Measurements from ENCODE around the gene SLA2.
"Not testable (repeated sequence)": the region's sequence is repeated elsewhere in the genome, so short reads cannot be mapped to it uniquely, and the experiment has no call there.

The SLA2 gene

DNA sequence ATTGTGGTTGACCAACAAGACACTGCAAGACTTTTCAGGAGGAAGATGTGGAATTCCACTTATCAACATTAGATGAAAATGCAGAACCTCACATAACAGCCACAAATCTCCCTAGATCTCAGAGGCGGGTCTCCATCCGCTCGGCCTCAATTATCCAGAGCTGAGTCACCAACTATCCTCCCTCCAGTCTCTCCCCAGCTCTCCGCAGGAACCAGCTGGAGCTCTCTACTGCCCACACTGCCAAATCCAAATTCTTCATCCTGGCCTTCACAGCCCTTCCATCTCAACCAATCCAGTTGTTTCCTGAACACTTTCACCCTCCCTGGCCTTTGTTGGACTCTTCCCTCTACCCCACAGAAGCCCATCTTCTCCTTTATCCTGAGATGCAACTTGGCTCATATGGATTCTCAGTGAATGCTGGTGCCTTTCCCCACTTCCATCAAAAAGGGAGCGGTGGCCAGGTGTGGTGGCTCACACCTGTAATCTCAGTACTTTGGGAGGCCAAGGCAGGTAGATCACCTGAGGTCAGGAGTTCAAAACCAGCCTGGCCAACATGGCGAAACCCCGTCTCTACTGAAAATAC, 76.1 kb downstream of the SLA2 start:
- peaks cover under 1% of the 10 kb centered on the region for H3K9me3 Mint-ChIP-seq

DNA sequence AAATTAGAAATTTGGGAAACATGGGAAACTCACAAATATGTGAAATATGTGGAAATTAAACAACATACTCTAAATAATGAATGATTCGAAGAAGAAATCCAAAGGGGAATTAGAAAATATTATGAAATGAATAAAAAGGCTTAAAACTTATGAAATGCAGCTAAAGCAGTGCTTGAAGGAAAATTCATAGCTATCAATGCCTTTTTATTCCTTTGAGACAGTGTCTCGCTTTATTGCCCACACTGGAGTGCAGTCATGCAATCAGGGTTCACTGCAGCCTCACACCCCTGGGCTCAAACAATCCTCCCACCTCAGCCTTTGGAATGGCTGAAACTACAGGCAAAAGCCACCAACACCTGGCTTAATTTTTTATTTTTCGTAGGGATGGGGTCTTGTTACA, 80.5 kb downstream of the SLA2 start:
- no peak overlapping the region for H3K27ac Mint-ChIP-seq
- no peak overlapping the region for H3K4me3 Mint-ChIP-seq
- H3K9me3 Mint-ChIP-seq = peaks cover 5% of the 10 kb centered on the region
- no peak for DNase-seq (ENCODE audit: low spot score)
- H3K4me1 Mint-ChIP-seq (ENCODE audit: low read depth) = peaks cover 4% of the 10 kb centered on the region
- peaks cover 3% of the 10 kb centered on the region for H3K36me3 Mint-ChIP-seq (ENCODE audit: low read depth)
- H3K27me3 Mint-ChIP-seq (ENCODE audit: low read depth) = no peaks in the 10 kb centered on the region

More for the DNA sequence above, 76.1 kb downstream of the SLA2 start:
- no peaks in the 10 kb centered on the region for H3K27me3 Mint-ChIP-seq (ENCODE audit: low read depth)
- peaks cover 4% of the 10 kb centered on the region for H3K36me3 Mint-ChIP-seq (ENCODE audit: low read depth)
- H3K4me1 Mint-ChIP-seq (ENCODE audit: low read depth) = peaks cover 18% of the 10 kb centered on the region
- DNase-seq (ENCODE audit: low spot score) = no peak
- no peak overlapping the region for H3K4me3 Mint-ChIP-seq
- H3K27ac Mint-ChIP-seq = no peak overlapping the region

DNA sequence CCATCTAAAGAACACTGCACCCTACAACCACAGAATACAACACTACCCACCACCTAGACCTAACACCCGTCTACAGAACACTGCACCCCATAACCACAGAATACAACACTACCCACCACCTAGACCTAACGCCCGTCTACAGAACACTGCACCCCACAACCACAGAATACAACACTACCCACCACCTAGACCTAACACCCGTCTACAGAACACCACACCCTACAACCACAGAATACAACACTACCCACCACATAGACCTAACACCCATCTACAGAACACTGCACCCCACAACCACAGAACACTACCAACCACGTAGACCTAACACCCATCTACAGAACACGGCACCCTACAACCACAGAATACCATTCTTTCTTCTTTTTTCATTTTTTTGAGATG, 81.3 kb downstream of the SLA2 start:
- H3K27me3 Mint-ChIP-seq (ENCODE audit: low read depth); H3K27ac Mint-ChIP-seq; H3K9me3 Mint-ChIP-seq; DNase-seq (ENCODE audit: low spot score); H3K36me3 Mint-ChIP-seq (ENCODE audit: low read depth); H3K4me1 Mint-ChIP-seq (ENCODE audit: low read depth); H3K4me3 Mint-ChIP-seq: not testable (repeated sequence)

DNA sequence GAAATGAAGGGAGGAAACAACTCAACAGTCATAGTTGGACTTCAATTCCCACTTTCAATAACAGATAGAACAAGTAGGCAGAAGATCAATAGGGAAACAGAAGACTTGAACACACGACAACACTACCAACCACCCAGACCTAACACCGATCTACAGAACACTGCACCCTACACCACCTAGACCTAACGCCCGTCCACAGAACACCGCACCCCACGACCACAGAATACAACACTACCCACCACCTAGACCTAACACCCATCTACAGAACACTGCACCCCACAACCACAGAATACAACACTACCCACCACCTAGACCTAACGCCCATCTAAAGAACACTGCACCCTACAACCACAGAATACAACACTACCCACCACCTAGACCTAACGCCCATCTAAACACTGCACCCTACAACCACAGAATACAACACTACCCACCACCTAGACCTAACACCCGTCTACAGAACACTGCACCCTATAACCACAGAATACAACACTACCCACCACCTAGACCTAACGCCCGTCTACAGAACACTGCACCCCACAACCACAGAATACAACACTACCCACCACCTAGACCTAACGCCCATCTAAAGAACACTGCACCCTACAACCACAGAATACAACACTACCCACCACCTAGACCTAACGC, 81.8 kb downstream of the SLA2 start:
- DNase-seq (ENCODE audit: low spot score); H3K9me3 Mint-ChIP-seq; H3K27me3 Mint-ChIP-seq (ENCODE audit: low read depth): not testable (repeated sequence)

DNA sequence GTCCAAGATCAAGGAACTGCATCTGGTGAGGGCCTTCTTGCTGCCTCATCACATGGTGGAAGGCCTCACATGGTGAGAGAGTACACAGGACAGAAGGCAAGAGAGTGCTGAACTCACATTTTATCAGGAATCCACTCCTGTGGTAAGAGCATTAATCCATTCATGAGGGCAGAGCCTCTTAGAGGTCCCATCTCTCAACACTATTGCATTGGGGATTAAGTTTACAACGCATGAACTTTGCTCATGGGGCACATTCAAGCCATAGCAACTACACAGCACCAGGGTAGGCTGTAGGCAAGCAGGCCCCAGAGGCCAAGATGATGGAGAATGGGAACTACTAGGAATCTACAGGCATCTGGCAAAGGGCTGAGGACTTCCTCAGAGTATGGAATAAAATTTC, 82.6 kb downstream of the SLA2 start:
- no peaks in the 10 kb centered on the region for H3K27me3 Mint-ChIP-seq (ENCODE audit: low read depth)
- DNase-seq (ENCODE audit: low spot score) = no peak
- H3K4me3 Mint-ChIP-seq = no peak overlapping the region
- peaks cover 4% of the 10 kb centered on the region for H3K4me1 Mint-ChIP-seq (ENCODE audit: low read depth)
- no peak overlapping the region for H3K27ac Mint-ChIP-seq
- H3K9me3 Mint-ChIP-seq = peaks cover 5% of the 10 kb centered on the region
- H3K36me3 Mint-ChIP-seq (ENCODE audit: low read depth) = peaks cover 3% of the 10 kb centered on the region

More for the DNA sequence above, 81.8 kb downstream of the SLA2 start:
- H3K4me3 Mint-ChIP-seq; H3K36me3 Mint-ChIP-seq (ENCODE audit: low read depth); H3K4me1 Mint-ChIP-seq (ENCODE audit: low read depth); H3K27ac Mint-ChIP-seq: not testable (repeated sequence)

DNA sequence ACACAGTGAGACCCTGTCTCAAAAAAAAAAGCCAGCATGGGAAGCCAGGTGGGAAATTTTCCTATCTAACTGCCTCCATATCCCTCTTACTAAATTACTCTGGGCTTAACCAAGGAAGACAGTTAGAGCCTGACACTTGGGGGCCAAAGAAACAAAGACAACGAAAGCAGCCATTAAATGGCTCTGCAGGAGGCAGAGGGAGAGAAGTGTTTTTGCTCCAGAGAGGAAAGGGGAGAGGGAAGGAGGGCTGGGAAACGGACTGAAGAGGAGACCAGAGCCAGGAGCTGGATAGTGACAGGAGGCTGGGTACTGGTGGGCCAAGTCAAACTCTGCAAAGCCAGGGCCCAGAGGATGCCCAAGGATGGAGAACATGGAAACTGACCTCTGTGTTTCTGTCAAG, 83.3 kb downstream of the SLA2 start:
- Mint-ChIP-seq H3K4me3 (no peak overlapping the region), H3K9me3 (peaks cover 5% of the 10 kb centered on the region), H3K36me3 (ENCODE audit: low read depth) (peaks cover 3% of the 10 kb centered on the region), H3K4me1 (ENCODE audit: low read depth) (peaks cover 4% of the 10 kb centered on the region), H3K27me3 (ENCODE audit: low read depth) (no peaks in the 10 kb centered on the region), H3K27ac (no peak overlapping the region)
- DNase-seq (ENCODE audit: low spot score) = no peak

All from T-helper 2 cell treated with Interferon-gamma antibody and Interleukin-4, amounts not matched to agents 5 μg/mL and 100 μg/mL, for 36 hours (primary cell).